ENCODE measurements around the gene GRPEL1. TPM values are rescaled to one million over a fixed set of nuclear protein-coding genes. Genes with fewer than 3 reads are reported as not detected.

Gene GRPEL1
- polyA plus RNA-seq, 1 donor from 2014 or later: 28.5 TPM

GRCh38 chr4:7051905-7052304, 16.0 kb downstream of the GRPEL1 start:
- H3K36me3 ChIP-seq (ENCODE audit: insufficient read depth, low read length): peaks cover 11% of the 10 kb centered on the region
- no peaks in the 10 kb centered on the region for H3K27me3 ChIP-seq (ENCODE audit: insufficient read depth, low read depth, low read length)
- H4K20me1 ChIP-seq (ENCODE audit: insufficient read depth): no peaks in the 10 kb centered on the region
- no peak overlapping the region for H3K4me3 ChIP-seq (ENCODE audit: low read length)
- no peaks in the 10 kb centered on the region for H3K9me2 ChIP-seq (ENCODE audit: insufficient read depth, low read length)
- no peak overlapping the region for H3K9ac ChIP-seq (ENCODE audit: low read length)
- no peaks in the 10 kb centered on the region for H3F3A ChIP-seq (ENCODE audit: insufficient read depth, low read length, poor library complexity, severe bottlenecking)
- no peak overlapping the region for H3K4me2 ChIP-seq (ENCODE audit: low read length)
- H3K27ac ChIP-seq (ENCODE audit: low read length): no peak overlapping the region
- TF ChIP-seq CTCF (IDR thresholded peaks at IDR 0.05; ENCODE audit: poor library complexity, severe bottlenecking): no peak
- no peak for TF ChIP-seq SMC3 (conservative IDR thresholded peaks at IDR 0.05; ENCODE audit: poor library complexity)
- TF ChIP-seq EZH2 (IDR thresholded peaks at IDR 0.05; ENCODE audit: borderline replicate concordance, insufficient read depth, low read length, poor library complexity, severe bottlenecking): no peak
- no peak for TF ChIP-seq RAD21 (conservative IDR thresholded peaks at IDR 0.05)
- no peak for TF ChIP-seq POLR2AphosphoS5 (IDR thresholded peaks at IDR 0.05)
- TF ChIP-seq TAF1 (IDR thresholded peaks at IDR 0.05; ENCODE audit: low read depth): no peak
- no peak for TF ChIP-seq EP300 (conservative IDR thresholded peaks at IDR 0.05; ENCODE audit: poor library complexity, severe bottlenecking)
- no peak for TF ChIP-seq MXI1 (conservative IDR thresholded peaks at IDR 0.05; ENCODE audit: poor library complexity, severe bottlenecking)
- TF ChIP-seq REST (IDR thresholded peaks at IDR 0.05; ENCODE audit: borderline replicate concordance): no peak
- no peak overlapping the region for H2AFZ ChIP-seq (ENCODE audit: low read depth, low read length)
- no peaks in the 10 kb centered on the region for H3K9me3 ChIP-seq (ENCODE audit: low read length)
- peaks cover 12% of the 10 kb centered on the region for H3K79me2 ChIP-seq (replicated peaks; ENCODE audit: insufficient read depth, low read length)

GRCh38 chr4:7051144-7051495, 16.7 kb downstream of the GRPEL1 start:
- Histone ChIP-seq H3K4me3 (ENCODE audit: low read length) (no peak overlapping the region), H3F3A (ENCODE audit: insufficient read depth, low read length, poor library complexity, severe bottlenecking) (no peaks in the 10 kb centered on the region), H3K36me3 (ENCODE audit: insufficient read depth, low read length) (peaks cover 9% of the 10 kb centered on the region), H3K27me3 (ENCODE audit: insufficient read depth, low read depth, low read length) (no peaks in the 10 kb centered on the region), H3K9me3 (ENCODE audit: low read length) (no peaks in the 10 kb centered on the region), H3K27ac (ENCODE audit: low read length) (no peak overlapping the region), H4K20me1 (ENCODE audit: insufficient read depth) (no peaks in the 10 kb centered on the region), H3K79me2 (replicated peaks; ENCODE audit: insufficient read depth, low read length) (peaks cover 20% of the 10 kb centered on the region), H2AFZ (ENCODE audit: low read depth, low read length) (no peak overlapping the region), H3K4me2 (ENCODE audit: low read length) (no peak overlapping the region), H3K9me2 (ENCODE audit: insufficient read depth, low read length) (no peaks in the 10 kb centered on the region), H3K9ac (ENCODE audit: low read length) (no peak overlapping the region)
- no peak for TF ChIP-seq TAF1 (IDR thresholded peaks at IDR 0.05; ENCODE audit: low read depth)
- TF ChIP-seq CTCF (IDR thresholded peaks at IDR 0.05; ENCODE audit: poor library complexity, severe bottlenecking): no peak
- TF ChIP-seq EP300 (conservative IDR thresholded peaks at IDR 0.05; ENCODE audit: poor library complexity, severe bottlenecking): no peak

Data from neural cell (in vitro differentiated cells).